IMR-90 (cell line): ENCODE measurements around the gene VAV3. TPM values are rescaled to one million over a fixed set of nuclear protein-coding genes. Genes with fewer than 3 reads are reported as not detected.

ENCODE experiments used
- ATAC-seq: fragments of 200-7000 bp; cut with Tn5 transposase; 2 replicates; pipeline ENCODE4 v1.9.1; 2020; ENCODE audit warnings: low read depth, mild to moderate bottlenecking, moderate library complexity
- BruUV-seq: library from RNA; stranded (reverse); fragments of 400-500 nt; replicated peaks from 2 replicates; lab custom pipeline; 2021; lab: Mats Ljungman, UMichigan
- CTCF ChIA-PET: fragments of 300-600 bp; formaldehyde crosslinking; extraction: SDS; loops from one replicate; lab custom pipeline; 2021; ENCODE audit warnings: antibody characterized with exemption; lab: Yijun Ruan, JAX
- POLR2A ChIA-PET: fragments of 300-600 bp; sonication (Branson Sonifier 250); formaldehyde crosslinking; loops from one replicate; lab custom pipeline; 2022; ENCODE audit warnings: antibody characterized with exemption; ENCODE audit not compliant: unreplicated experiment; lab: Charles Lee
- DNase-seq: peaks from one replicate; pipeline ENCODE4 v3.0.0; 2013
- H2AFZ ChIP-seq: replicated peaks from 2 replicates; pipeline ENCODE3; 2013; ENCODE audit warnings: low read length, mild to moderate bottlenecking; ENCODE audit not compliant: poor library complexity
- H2AK5ac ChIP-seq: 2 replicates; pipeline ENCODE4 v1.6.1; 2013; ENCODE audit warnings: low read depth, low read length, inconsistent platforms
- H2AK9ac ChIP-seq: replicated peaks from 2 replicates; pipeline ENCODE3; 2013; ENCODE audit warnings: mild to moderate bottlenecking, low read depth, low read length, moderate library complexity; ENCODE audit not compliant: poor library complexity
- H2BK120ac ChIP-seq: 2 replicates; pipeline ENCODE4 v1.6.1; 2013; ENCODE audit warnings: low read depth, low read length, inconsistent platforms
- H2BK15ac ChIP-seq: 3 replicates; pipeline ENCODE4 v1.6.1; 2013; ENCODE audit warnings: low read depth, low read length, inconsistent platforms
- H2BK20ac ChIP-seq: 2 replicates; pipeline ENCODE4 v1.6.1; 2013; ENCODE audit warnings: low read depth, mild to moderate bottlenecking, inconsistent platforms, low read length, moderate library complexity
- H2BK5ac ChIP-seq: 2 replicates; pipeline ENCODE4 v1.6.1; 2013; ENCODE audit warnings: mild to moderate bottlenecking, low read depth, low read length, inconsistent platforms; ENCODE audit not compliant: poor library complexity, severe bottlenecking
- H3K14ac ChIP-seq: replicated peaks from 2 replicates; pipeline ENCODE4 v1.6.1; 2013; ENCODE audit warnings: low read depth, low read length, inconsistent platforms
- H3K18ac ChIP-seq: 2 replicates; pipeline ENCODE4 v1.6.1; 2013; ENCODE audit warnings: low read depth, low read length, control low read depth
- H3K23ac ChIP-seq: 2 replicates; pipeline ENCODE4 v1.6.1; 2013; ENCODE audit warnings: low read depth, low read length, inconsistent platforms
- H3K27ac ChIP-seq: 2 replicates; pipeline ENCODE4 v1.5.1; 2013; ENCODE audit warnings: mild to moderate bottlenecking, control low read depth, low read length; ENCODE audit not compliant: insufficient read depth
- H3K27me3 ChIP-seq: 2 replicates; pipeline ENCODE4 v1.6.1; 2013; ENCODE audit warnings: low read length; ENCODE audit not compliant: control insufficient read depth, insufficient read depth
- H3K36me3 ChIP-seq: 2 replicates; pipeline ENCODE4 v1.6.1; 2013; ENCODE audit warnings: low read length, mixed read lengths; ENCODE audit not compliant: control insufficient read depth, insufficient read depth
- H3K4ac ChIP-seq: 2 replicates; pipeline ENCODE4 v1.6.1; 2013; ENCODE audit warnings: low read depth, low read length, inconsistent platforms
- H3K4me1 ChIP-seq: 2 replicates; pipeline ENCODE4 v1.6.1; 2013; ENCODE audit warnings: low read length, mixed read lengths; ENCODE audit not compliant: control insufficient read depth, insufficient read depth
- H3K4me2 ChIP-seq: 2 replicates; pipeline ENCODE4 v1.6.1; 2013; ENCODE audit warnings: low read depth, mild to moderate bottlenecking, control low read depth, low read length, moderate library complexity
- H3K4me3 ChIP-seq: 2 replicates; pipeline ENCODE4 v1.5.1; 2013; ENCODE audit warnings: low read depth, mild to moderate bottlenecking, control low read depth, low read length, moderate library complexity; ENCODE audit not compliant: insufficient read depth
- H3K56ac ChIP-seq: 2 replicates; pipeline ENCODE4 v1.6.1; 2013; ENCODE audit warnings: low read length, inconsistent platforms; ENCODE audit not compliant: insufficient read depth; ENCODE audit errors: extremely low read depth
- H3K79me1 ChIP-seq, 2 experiments: 2 replicates each; pipeline ENCODE4 v1.6.1; 2013; ENCODE audit warnings: low read length in 2 of 2, inconsistent platforms in 1 of 2, low read depth in 1 of 2
- H3K9ac ChIP-seq: 2 replicates; pipeline ENCODE4 v1.6.1; 2013; ENCODE audit warnings: low read depth, low read length, control low read depth
- H3K9me1 ChIP-seq: 2 replicates; pipeline ENCODE4 v1.6.1; 2013; ENCODE audit warnings: low read length, inconsistent platforms; ENCODE audit not compliant: insufficient read depth
- H3K9me3 ChIP-seq: 2 replicates; pipeline ENCODE4 v1.6.1; 2013; ENCODE audit warnings: low read length; ENCODE audit not compliant: control insufficient read depth, insufficient read depth
- H4K20me1 ChIP-seq: 2 replicates; pipeline ENCODE4 v1.6.1; 2013; ENCODE audit warnings: low read length, inconsistent platforms; ENCODE audit not compliant: insufficient read depth
- H4K5ac ChIP-seq: 2 replicates; pipeline ENCODE4 v1.6.1; 2013; ENCODE audit warnings: mild to moderate bottlenecking, low read depth, low read length, control low read depth
- H4K8ac ChIP-seq, 2 experiments: 2 replicates each; pipeline ENCODE4 v1.6.1; 2013; ENCODE audit warnings: low read depth in 2 of 2, low read length in 2 of 2, control low read depth in 1 of 2, inconsistent platforms in 1 of 2
- H4K91ac ChIP-seq: 2 replicates; pipeline ENCODE4 v1.6.1; 2013; ENCODE audit warnings: low read depth, low read length, inconsistent platforms; ENCODE audit not compliant: insufficient read depth
- BHLHE40 ChIP-seq: fragments of 150-350 bp; IDR thresholded peaks from 2 replicates; pipeline ENCODE4 v1.6.1; 2016; ENCODE audit warnings: mild to moderate bottlenecking, low read depth, low read length
- CEBPB ChIP-seq: IDR thresholded peaks from 2 replicates; pipeline ENCODE4 v1.6.1; 2012; ENCODE audit warnings: low read depth, low read length, improper control_type of control experiment
- CHD1 ChIP-seq: IDR thresholded peaks from 2 replicates; pipeline ENCODE4 v1.6.1; 2012; ENCODE audit warnings: low read depth, low read length, improper control_type of control experiment
- CTCF ChIP-seq: conservative IDR thresholded peaks from 2 replicates; pipeline ENCODE4 v1.5.1; 2012; ENCODE audit warnings: mild to moderate bottlenecking, low read depth, low read length, improper control_type of control experiment
- ELK1 ChIP-seq: fragments of 150-350 bp; IDR thresholded peaks from 2 replicates; pipeline ENCODE4 v1.6.1; 2016; ENCODE audit warnings: low read depth, mild to moderate bottlenecking, low read length, moderate library complexity, borderline replicate concordance
- FOS ChIP-seq: fragments of 150-350 bp; IDR thresholded peaks from 2 replicates; pipeline ENCODE4 v1.6.1; 2016; ENCODE audit warnings: low read depth, low read length
- MXI1 ChIP-seq: IDR thresholded peaks from 2 replicates; pipeline ENCODE4 v1.6.1; 2012; ENCODE audit warnings: low read depth, mild to moderate bottlenecking, low read length, moderate library complexity, borderline replicate concordance
- NFE2L2 ChIP-seq: fragments of 150-350 bp; IDR thresholded peaks from 2 replicates; pipeline ENCODE4 v1.6.1; 2016; ENCODE audit warnings: low read depth, mild to moderate bottlenecking, low read length
- POLR2A ChIP-seq: IDR thresholded peaks from 2 replicates; pipeline ENCODE4 v1.6.1; 2012; ENCODE audit warnings: mild to moderate bottlenecking, low read depth, low read length
- RAD21 ChIP-seq: IDR thresholded peaks from 2 replicates; pipeline ENCODE4 v1.6.1; 2012; ENCODE audit warnings: low read length, improper control_type of control experiment
- RCOR1 ChIP-seq: IDR thresholded peaks from 2 replicates; pipeline ENCODE4 v1.6.1; 2012; ENCODE audit warnings: mild to moderate bottlenecking, low read length, improper control_type of control experiment; ENCODE audit not compliant: insufficient replicate concordance
- SMC3 ChIP-seq: fragments of 150-350 bp; IDR thresholded peaks from 2 replicates; pipeline ENCODE4 v1.6.1; 2016; ENCODE audit warnings: low read depth, mild to moderate bottlenecking, antibody characterized with exemption, low read length, moderate library complexity
- WGBS, 2 experiments: methylation state at CpG; one replicate each; pipeline versions ENCODE4 v1.1.5 to v1.1.7; 2013; ENCODE audit warnings: missing lambda C conversion rate in 2 of 2; ENCODE audit not compliant: insufficient read length in 1 of 2; ENCODE audit errors: extremely low coverage in 2 of 2; 5-methylcytosine and 5-hydroxymethylcytosine counted together
- dilution Hi-C: fragments of 300-500 bp; cut with HindIII; formaldehyde crosslinking; loops from one replicate; pipeline ENCODE4 v1.14.3; 2018; ENCODE audit warnings: low sequenced_read_pairs; ENCODE audit not compliant: unreplicated experiment
- in situ Hi-C: fragments of 300-500 bp; cut with MboI; formaldehyde crosslinking; loops from 3 replicates; pipeline ENCODE4 v1.14.3; 2019; ENCODE audit warnings: low sequenced_read_pairs, inconsistent platforms, mixed read lengths
- intact Hi-C: fragments of 100-400 bp; cut with micrococcal nuclease; formaldehyde crosslinking; loops from 2 replicates; pipeline ENCODE4 v1.10.0; 2022
- polyA plus RNA-seq, 3 experiments: library from polyadenylated mRNA; depleted of rRNA; stranded (reverse); fragments of >200 nt; gene quantifications; 2 replicates each; pipeline ENCODE4 v1.2.3, GENCODE V29; 2012; ENCODE audit warnings: low replicate concordance in 1 of 3
- total RNA-seq: library from RNA; depleted of rRNA; stranded (reverse); fragments of >200 nt; gene quantifications from 2 replicates; pipeline ENCODE4 v1.2.3, GENCODE V29; 2012

VAV3 gene
- total and polyA plus RNA-seq, 2 of the 4 experiments (the other 2 are of a cell fraction), result 0.12 to 0.18 TPM

- Histone ChIP-seq H3K56ac (no peak overlapping the region), H2BK15ac (no peak overlapping the region), H3K27me3 (no peaks in the 10 kb centered on the region), H4K8ac (no peak overlapping the region), H3K23ac (no peak overlapping the region), H3K14ac (no peak overlapping the region), H3K9me3 (no peaks in the 10 kb centered on the region), H3K9me1 (no peaks in the 10 kb centered on the region), H4K20me1 (no peaks in the 10 kb centered on the region), H4K5ac (no peak overlapping the region), H3K27ac (no peak overlapping the region), H3K18ac (no peak overlapping the region), H2BK5ac (no peak overlapping the region), H3K36me3 (no peaks in the 10 kb centered on the region), H2AK9ac (no peak overlapping the region), H2AK5ac (no peak overlapping the region), H3K4me3 (no peak overlapping the region), H2BK20ac (no peak overlapping the region), H4K91ac (no peak overlapping the region), H3K9ac (no peak overlapping the region), H2BK120ac (no peak overlapping the region), H2AFZ (no peak overlapping the region), H3K79me1 (no peaks in the 10 kb centered on the region), H3K4ac (no peak overlapping the region), H3K4me2 (no peak overlapping the region), H3K4me1 (no peaks in the 10 kb centered on the region)
- no peak for DNase-seq
- no peak for ATAC-seq
- ChIA-PET POLR2A (no interaction called here), CTCF (no interaction called here)
- TF ChIP-seq CHD1 (no peak), RAD21 (no peak), NFE2L2 (no peak), BHLHE40 (no peak), RCOR1 (no peak), CEBPB (no peak), FOS (no peak), POLR2A (no peak), MXI1 (no peak), SMC3 (no peak), ELK1 (no peak), CTCF (no peak)
- no TSS peak for BruUV-seq
- in situ Hi-C loops (no loop called here), intact Hi-C loops (no loop called here), dilution Hi-C loops (no loop called here)
- no CpG with 5 or more reads among the region's 2 CpGs for WGBS, 2 experiments
Observed at GRCh38 chr1:107867422-107867821, 97.6 kb downstream of the VAV3 start.
